Activated T-helper 2 cell treated with anti-CD3 and anti-CD28 coated beads, Interferon-gamma antibody, Interleukin-2, Interleukin-4, amounts not matched to agents 10 μg/mL and 5 μg/mL and 100 μg/mL, durations not matched to agents 14 hours and 24 hours and 36 hours (primary cell): ENCODE data around the gene WAS. TPM values are rescaled to one million over a fixed set of nuclear protein-coding genes. Genes with fewer than 3 reads are reported as not detected.
A peak's percentile ranks its signal among the peaks of the same experiment; 100 is the strongest.
"Not testable (repeated sequence)": the region's sequence is repeated elsewhere in the genome, so short reads cannot be mapped to it uniquely, and the experiment has no call there.

Source experiments
- DNase-seq: peaks from one replicate; pipeline ENCODE4 v3.0.0; 2021; ENCODE audit warnings: low spot score
- H3K27ac Mint-ChIP-seq: one replicate; pipeline ENCODE4 v1.8.0; 2021; ENCODE audit warnings: mixed read lengths
- H3K27me3 Mint-ChIP-seq: one replicate; pipeline ENCODE4 v1.8.0; 2021; ENCODE audit warnings: low read depth, mixed read lengths
- H3K36me3 Mint-ChIP-seq: one replicate; pipeline ENCODE4 v1.8.0; 2021; ENCODE audit warnings: low read depth, mixed read lengths
- H3K4me1 Mint-ChIP-seq: one replicate; pipeline ENCODE4 v1.8.0; 2021; ENCODE audit warnings: low read depth, mixed read lengths
- H3K4me3 Mint-ChIP-seq: one replicate; pipeline ENCODE4 v1.8.0; 2021; ENCODE audit warnings: low read depth, mild to moderate bottlenecking, moderate library complexity, mixed read lengths
- H3K9me3 Mint-ChIP-seq: one replicate; pipeline ENCODE4 v1.8.0; 2021; ENCODE audit warnings: mixed read lengths
- intact Hi-C: fragments of 100-400 bp; cut with micrococcal nuclease; formaldehyde crosslinking; loops from one replicate; pipeline ENCODE4 v1.15.1; 2023
- total RNA-seq: library from RNA; stranded (reverse); gene quantifications from 2 replicates; pipeline ENCODE4 v1.2.3, GENCODE V29; 2022

The WAS gene
- total RNA-seq, 1 donor from 2014 or later = 120 TPM

- H3K27ac Mint-ChIP-seq, H3K27me3 Mint-ChIP-seq, intact Hi-C loops, H3K9me3 Mint-ChIP-seq, H3K4me3 Mint-ChIP-seq, H3K36me3 Mint-ChIP-seq, DNase-seq, H3K4me1 Mint-ChIP-seq: not testable (repeated sequence)
Measured at GRCh38 chrX:48668187-48668586, 15.4 kb upstream of the WAS start.

GRCh38 chrX:48676106-48676892 is 7.3 kb upstream of the WAS start:
- peak; percentile 86 for DNase-seq
- Mint-ChIP-seq H3K27me3 (no peaks in the 10 kb centered on the region), H3K4me1 (peaks cover 13% of the 10 kb centered on the region), H3K27ac (peak overlapping the region; percentile 91), H3K9me3 (no peaks in the 10 kb centered on the region), H3K36me3 (peaks cover 9% of the 10 kb centered on the region), H3K4me3 (peak overlapping the region; percentile 91)
- intact Hi-C loops = loop anchor here (2.0 to 5.0 kb wide), 3 partner anchors 21 to 79 kb away; partner anchors contain the start of genes SUV39H1 and WDR13

- Mint-ChIP-seq H3K9me3 (no peaks in the 10 kb centered on the region), H3K27ac (peak overlapping the region; percentile 91), H3K4me1 (peaks cover 13% of the 10 kb centered on the region), H3K4me3 (peak overlapping the region; percentile 91), H3K27me3 (no peaks in the 10 kb centered on the region), H3K36me3 (peaks cover 9% of the 10 kb centered on the region)
- DNase-seq = no peak
- intact Hi-C loops = loop anchor here (2.0 to 5.0 kb wide), 3 partner anchors 20 to 80 kb away; partner anchors contain the start of genes SUV39H1 and WDR13
Measured at GRCh38 chrX:48676893-48677270, 6.7 kb upstream of the WAS start.

- DNase-seq = no peak
- Mint-ChIP-seq H3K9me3 (no peaks in the 10 kb centered on the region), H3K36me3 (peaks cover 9% of the 10 kb centered on the region), H3K27me3 (no peaks in the 10 kb centered on the region), H3K4me3 (peak overlapping the region; percentile 91), H3K27ac (peak overlapping the region; percentile 91), H3K4me1 (peaks cover 13% of the 10 kb centered on the region)
- intact Hi-C loops = loop anchor here (2.0 to 5.0 kb wide), 3 partner anchors 19 to 80 kb away; partner anchors contain the start of genes SUV39H1 and WDR13
Measured at GRCh38 chrX:48677516-48677915, 6.1 kb upstream of the WAS start.

- not testable (repeated sequence) for H3K4me3 Mint-ChIP-seq, H3K27me3 Mint-ChIP-seq
- peaks cover 25% of the 10 kb centered on the region for H3K4me1 Mint-ChIP-seq
Measured at GRCh38 chrX:48680467-48680866, 3.1 kb upstream of the WAS start.

GRCh38 chrX:48680925-48681324 is 2.7 kb upstream of the WAS start:
- H3K27me3 Mint-ChIP-seq, intact Hi-C loops, H3K9me3 Mint-ChIP-seq, DNase-seq, H3K4me3 Mint-ChIP-seq: not testable (repeated sequence)
- Mint-ChIP-seq H3K36me3 (peaks cover 32% of the 10 kb centered on the region), H3K27ac (peak overlapping the region; percentile 65), H3K4me1 (peaks cover 28% of the 10 kb centered on the region)

More at GRCh38 chrX:48680467-48680866, 3.1 kb upstream of the WAS start:
- H3K9me3 Mint-ChIP-seq, intact Hi-C loops: not testable (repeated sequence)
- peak overlapping the region; percentile 65 for H3K27ac Mint-ChIP-seq
- peaks cover 28% of the 10 kb centered on the region for H3K36me3 Mint-ChIP-seq
- DNase-seq = peak; percentile 25

GRCh38 chrX:48681539-48682183 is 1.9 kb upstream of the WAS start:
- H3K4me3 Mint-ChIP-seq = no peak overlapping the region

GRCh38 chrX:48682795-48683194 is 804 bp upstream of the WAS start:
- peaks cover 38% of the 10 kb centered on the region for H3K4me1 Mint-ChIP-seq
- intact Hi-C loops, H3K4me3 Mint-ChIP-seq: not testable (repeated sequence)

More at GRCh38 chrX:48681539-48682183, 1.9 kb upstream of the WAS start:
- no peaks in the 10 kb centered on the region for H3K9me3 Mint-ChIP-seq
- peaks cover 33% of the 10 kb centered on the region for H3K4me1 Mint-ChIP-seq
- DNase-seq = no peak
- peak overlapping the region; percentile 70 for H3K27ac Mint-ChIP-seq
- intact Hi-C loops = no loop called here
- no peaks in the 10 kb centered on the region for H3K27me3 Mint-ChIP-seq
- H3K36me3 Mint-ChIP-seq = peaks cover 38% of the 10 kb centered on the region

GRCh38 chrX:48684134-48684533 is 535 bp downstream of the WAS start:
- Mint-ChIP-seq H3K9me3 (no peaks in the 10 kb centered on the region), H3K4me3 (peak overlapping the region; percentile 99), H3K27me3 (no peaks in the 10 kb centered on the region), H3K36me3 (peaks cover 53% of the 10 kb centered on the region), H3K4me1 (peaks cover 36% of the 10 kb centered on the region), H3K27ac (peak overlapping the region; percentile 96)
- intact Hi-C loops = loop anchor here (1.0 kb wide), 1 partner anchor 12 kb away; the partner anchor contains the start of gene SUV39H1
- DNase-seq = no peak

More at GRCh38 chrX:48682795-48683194, 804 bp upstream of the WAS start:
- H3K27me3 Mint-ChIP-seq, DNase-seq, H3K27ac Mint-ChIP-seq, H3K9me3 Mint-ChIP-seq: not testable (repeated sequence)
- H3K36me3 Mint-ChIP-seq = peaks cover 44% of the 10 kb centered on the region

- intact Hi-C loops = no loop called here
- Mint-ChIP-seq H3K36me3 (peaks cover 52% of the 10 kb centered on the region), H3K4me1 (peaks cover 33% of the 10 kb centered on the region), H3K9me3 (no peaks in the 10 kb centered on the region), H3K4me3 (peak overlapping the region; percentile 99), H3K27me3 (no peaks in the 10 kb centered on the region), H3K27ac (peak overlapping the region; percentile 96)
- no peak for DNase-seq
Measured at GRCh38 chrX:48685416-48685815, 1.8 kb downstream of the WAS start.

- intact Hi-C loops = no loop called here
- DNase-seq = no peak
- H3K27ac Mint-ChIP-seq = no peak overlapping the region
- H3K4me1 Mint-ChIP-seq = peaks cover 27% of the 10 kb centered on the region
- H3K36me3 Mint-ChIP-seq = peaks cover 64% of the 10 kb centered on the region
- H3K27me3 Mint-ChIP-seq = no peaks in the 10 kb centered on the region
- no peaks in the 10 kb centered on the region for H3K9me3 Mint-ChIP-seq
- H3K4me3 Mint-ChIP-seq = no peak overlapping the region
Measured at GRCh38 chrX:48688531-48689150, 5.0 kb downstream of the WAS start.

- Mint-ChIP-seq H3K36me3 (peaks cover 57% of the 10 kb centered on the region), H3K4me3 (no peak overlapping the region), H3K9me3 (no peaks in the 10 kb centered on the region), H3K27me3 (no peaks in the 10 kb centered on the region), H3K4me1 (peaks cover 26% of the 10 kb centered on the region), H3K27ac (no peak overlapping the region)
- intact Hi-C loops = no loop called here
- DNase-seq = no peak
Measured at GRCh38 chrX:48689208-48689920, 5.8 kb downstream of the WAS start.
